GM21529 (cell line): ENCODE measurements around the gene LRP1B.
"Not testable (repeated sequence)": the region's sequence is repeated elsewhere in the genome, so short reads cannot be mapped to it uniquely, and the experiment has no call there.

Experiments
- ATAC-seq: cut with Tn5 transposase; IDR thresholded peaks from one replicate; pipeline ENCODE4 v1.9.1; 2021; ENCODE audit not compliant: unreplicated experiment

Gene LRP1B

GRCh38 chr2:141195087-141195486 lies 935.7 kb downstream of the LRP1B start:
- no peak for ATAC-seq

- no peak for ATAC-seq
These were observed 943.8 kb downstream of the LRP1B start for GRCh38 chr2:141187075-141187439.

- ATAC-seq: no peak
These were observed 944.3 kb downstream of the LRP1B start for GRCh38 chr2:141186413-141187074.

- no peak for ATAC-seq
These were observed 948.6 kb downstream of the LRP1B start for GRCh38 chr2:141182246-141182645.

GRCh38 chr2:141169117-141169516 lies 961.7 kb downstream of the LRP1B start:
- not testable (repeated sequence) for ATAC-seq

GRCh38 chr2:141162314-141162713 lies 968.5 kb downstream of the LRP1B start:
- no peak for ATAC-seq

GRCh38 chr2:141151611-141152286 lies 979.1 kb downstream of the LRP1B start:
- ATAC-seq: no peak

GRCh38 chr2:141142025-141142424 lies 988.8 kb downstream of the LRP1B start:
- no peak for ATAC-seq

GRCh38 chr2:141137122-141137693 lies 993.6 kb downstream of the LRP1B start:
- no peak for ATAC-seq

- ATAC-seq: no peak
These were observed 996.9 kb downstream of the LRP1B start for GRCh38 chr2:141133883-141134282.

- no peak for ATAC-seq
These were observed 1005.4 kb downstream of the LRP1B start for GRCh38 chr2:141125432-141125831.

GRCh38 chr2:141118836-141119235 lies 1012.0 kb downstream of the LRP1B start:
- ATAC-seq: no peak

GRCh38 chr2:141113301-141113700 lies 1017.5 kb downstream of the LRP1B start:
- ATAC-seq: no peak

- ATAC-seq: no peak
These were observed 1021.2 kb downstream of the LRP1B start for GRCh38 chr2:141109633-141110032.

- no peak for ATAC-seq
These were observed 1025.1 kb downstream of the LRP1B start for GRCh38 chr2:141105763-141106162.

- no peak for ATAC-seq
These were observed 1027.6 kb downstream of the LRP1B start for GRCh38 chr2:141103216-141103615.

- ATAC-seq: no peak
These were observed 1051.6 kb downstream of the LRP1B start for GRCh38 chr2:141079231-141079630.

GRCh38 chr2:141075753-141076152 lies 1055.1 kb downstream of the LRP1B start:
- ATAC-seq: no peak

- no peak for ATAC-seq
These were observed 1062.6 kb downstream of the LRP1B start for GRCh38 chr2:141068053-141068682.

- no peak for ATAC-seq
These were observed 1065.8 kb downstream of the LRP1B start for GRCh38 chr2:141065042-141065441.

GRCh38 chr2:141063406-141063805 lies 1067.4 kb downstream of the LRP1B start:
- no peak for ATAC-seq

GRCh38 chr2:141062443-141062842 lies 1068.4 kb downstream of the LRP1B start:
- no peak for ATAC-seq
